LoVo (cell line): ENCODE results near the gene S100A14.
A peak's percentile ranks its signal among the peaks of the same experiment; 100 is the strongest.

Experiments used
- DNase-seq: peaks from one replicate; pipeline ENCODE4 v3.0.0-alpha.2; 2016; ENCODE audit warnings: low spot score

The S100A14 gene

GRCh38 chr1:153638261-153638660 lies 22.1 kb upstream of the S100A14 start:
- DNase-seq = no peak

GRCh38 chr1:153636312-153636711 lies 20.2 kb upstream of the S100A14 start:
- DNase-seq = no peak

GRCh38 chr1:153635872-153636271 lies 19.7 kb upstream of the S100A14 start:
- DNase-seq = no peak

- DNase-seq = peak; percentile 99
Measured at GRCh38 chr1:153633754-153634665, 17.9 kb upstream of the S100A14 start, which contains the start of gene CHTOP. Gene CHTOP (plus strand): TSS chr1:153634066. CDS start chr1:153636589, 2,523 bp downstream.

- peak; percentile 41 for DNase-seq
Measured at GRCh38 chr1:153633161-153633753, 17.1 kb upstream of the S100A14 start.

GRCh38 chr1:153631047-153632022 lies 15.2 kb upstream of the S100A14 start:
- DNase-seq = no peak

GRCh38 chr1:153630384-153630783 lies 14.3 kb upstream of the S100A14 start:
- no peak for DNase-seq

- no peak for DNase-seq
Measured at GRCh38 chr1:153629971-153630370, 13.8 kb upstream of the S100A14 start.

GRCh38 chr1:153629343-153629665 lies 13.2 kb upstream of the S100A14 start:
- no peak for DNase-seq

- DNase-seq = no peak
Measured at GRCh38 chr1:153628638-153629342, 12.7 kb upstream of the S100A14 start.

GRCh38 chr1:153627715-153628626 lies 11.8 kb upstream of the S100A14 start, which contains the start of gene S100A1:
Gene S100A1 (plus strand): TSS chr1:153628434. CDS start chr1:153630522, 2,088 bp downstream.
- DNase-seq = no peak

- peak; percentile 76 for DNase-seq
Measured at GRCh38 chr1:153626904-153627714, 11.0 kb upstream of the S100A14 start, which contains the start of gene S100A13. Gene S100A13 (minus strand): TSS chr1:153627505. CDS start chr1:153626472, 1,033 bp downstream.

GRCh38 chr1:153626477-153626903 lies 10.4 kb upstream of the S100A14 start:
- no peak for DNase-seq

- DNase-seq = no peak
Measured at GRCh38 chr1:153624965-153625611, 9.0 kb upstream of the S100A14 start.

- no peak for DNase-seq
Measured at GRCh38 chr1:153623101-153623500, 7.0 kb upstream of the S100A14 start.

GRCh38 chr1:153619171-153619570 lies 3.0 kb upstream of the S100A14 start:
- DNase-seq = no peak

- peak; percentile 78 for DNase-seq
Measured at GRCh38 chr1:153617663-153618062, 1.5 kb upstream of the S100A14 start.

GRCh38 chr1:153616917-153617311 lies 789 bp upstream of the S100A14 start:
- DNase-seq = peak; percentile 47

- no peak for DNase-seq
Measured at GRCh38 chr1:153615406-153615805, 719 bp downstream of the S100A14 start.
